ENCODE data around the gene OR51B4. TPM values are rescaled to one million over a fixed set of nuclear protein-coding genes. Genes with fewer than 3 reads are reported as not detected.
A peak's percentile ranks its signal among the peaks of the same experiment; 100 is the strongest.

OR51B4 gene
- total and polyA plus RNA-seq, 9 of the 15 experiments (the other 6 are each of a cell fraction or from before 2014, with no cell fraction given), result 17.1 to 64.6 (median 39.9) TPM

DNA sequence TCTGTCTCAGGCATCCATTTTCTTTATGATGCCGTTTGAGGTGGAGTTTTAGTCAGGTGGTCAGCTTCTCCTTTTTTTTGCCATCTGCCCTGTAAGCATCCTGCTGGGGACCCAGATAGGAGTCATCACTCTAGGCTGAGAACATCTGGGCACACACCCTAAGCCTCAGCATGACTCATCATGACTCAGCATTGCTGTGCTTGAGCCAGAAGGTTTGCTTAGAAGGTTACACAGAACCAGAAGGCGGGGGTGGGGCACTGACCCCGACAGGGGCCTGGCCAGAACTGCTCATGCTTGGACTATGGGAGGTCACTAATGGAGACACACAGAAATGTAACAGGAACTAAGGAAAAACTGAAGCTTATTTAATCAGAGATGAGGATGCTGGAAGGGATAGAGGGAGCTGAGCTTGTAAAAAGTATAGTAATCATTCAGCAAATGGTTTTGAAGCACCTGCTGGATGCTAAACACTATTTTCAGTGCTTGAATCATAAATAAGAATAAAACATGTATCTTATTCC lies 21.1 kb downstream of the OR51B4 start (continued):
- TF ChIP-seq DNMT1 (IDR thresholded peaks at IDR 0.05) (no peak), ZNF707 (CRISPR knock-in tag; conservative IDR thresholded peaks at IDR 0.05) (0 out of 2 replicates have a peak, but pooled peaks have one; percentile 21), POLR2A (conservative IDR thresholded peaks at IDR 0.05) (peak; percentile 44; the same call in 1 of the 2 replicates), ZNF354B (CRISPR knock-in tag; IDR thresholded peaks at IDR 0.05) (0 out of 2 replicates have a peak, but pooled peaks have one; percentile 19), MAFK (IDR thresholded peaks at IDR 0.05; ENCODE audit: low read length) (peak; percentile 99), GTF2E2 (tag; IDR thresholded peaks at IDR 0.05) (no peak), NBN (IDR thresholded peaks at IDR 0.05; ENCODE audit: low read depth) (peak; percentile 98), NFE2 (IDR thresholded peaks at IDR 0.05; ENCODE audit: low read depth) (peak; percentile 99), PTRF (tag; IDR thresholded peaks at IDR 0.05) (no peak), POU5F1 (IDR thresholded peaks at IDR 0.05; ENCODE audit: borderline replicate concordance, low read depth, low read length, partially characterized antibody) (no peak), FOXJ2 (tag; IDR thresholded peaks at IDR 0.05) (peak; percentile 85), HMGN3 (IDR thresholded peaks at IDR 0.05; ENCODE audit: borderline replicate concordance, extremely low read depth, insufficient read length, low read depth, low read length) (peak; percentile 93), EP300 (IDR thresholded peaks at IDR 0.05; ENCODE audit: low read length) (peak; percentile 99), BMI1 (IDR thresholded peaks at IDR 0.05; ENCODE audit: low read length) (no peak), DACH1 (IDR thresholded peaks at IDR 0.05; ENCODE audit: partially characterized antibody) (peak; percentile 82), ZNF197 (CRISPR knock-in tag; IDR thresholded peaks at IDR 0.05; ENCODE audit: low read depth) (peak; percentile 89), CSDE1 (IDR thresholded peaks at IDR 0.05) (no peak), C11orf30 (IDR thresholded peaks at IDR 0.05; ENCODE audit: low read depth) (peak; percentile 100), ZBTB1 (CRISPR knock-in tag; IDR thresholded peaks at IDR 0.05; ENCODE audit: borderline replicate concordance, low read depth) (no peak), ZNF274 (IDR thresholded peaks at IDR 0.05; ENCODE audit: borderline replicate concordance, low read depth, low read length) (peak; percentile 85; the same call in 1 of the 2 replicates), PTBP1 (IDR thresholded peaks at IDR 0.05; ENCODE audit: low read depth, low read length) (0 out of 2 replicates have a peak, but pooled peaks have one; percentile 58), SMARCB1 (IDR thresholded peaks at IDR 0.05; ENCODE audit: insufficient read length, low read depth) (no peak), MYNN (IDR thresholded peaks at IDR 0.05) (peak; percentile 96), MYNN (CRISPR knock-in tag; IDR thresholded peaks at IDR 0.05) (no peak), JUND (IDR thresholded peaks at IDR 0.05; ENCODE audit: borderline replicate concordance, low read depth, low read length) (peak; percentile 100), JUND (tag; IDR thresholded peaks at IDR 0.05; ENCODE audit: borderline replicate concordance, low read depth, low read length) (peak; percentile 100), ATF7 (IDR thresholded peaks at IDR 0.05) (peak; percentile 96), PHF21A (IDR thresholded peaks at IDR 0.05; ENCODE audit: borderline replicate concordance, low read depth) (no peak)
- TF ChIP-seq, protein P1, sequence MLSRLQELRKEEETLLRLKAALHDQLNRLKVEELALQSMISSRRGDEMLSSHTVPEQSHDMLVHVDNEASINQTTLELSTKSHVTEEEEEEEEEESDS (CRISPR knock-in tag; IDR thresholded peaks at IDR 0.05), result no peak
- TF ChIP-seq, protein P2, sequence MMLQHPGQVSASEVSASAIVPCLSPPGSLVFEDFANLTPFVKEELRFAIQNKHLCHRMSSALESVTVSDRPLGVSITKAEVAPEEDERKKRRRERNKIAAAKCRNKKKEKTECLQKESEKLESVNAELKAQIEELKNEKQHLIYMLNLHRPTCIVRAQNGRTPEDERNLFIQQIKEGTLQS (IDR thresholded peaks at IDR 0.05), result peak; percentile 100
- TF ChIP-seq, protein P2 (CRISPR knock-in tag; conservative IDR thresholded peaks at IDR 0.05), result peak; percentile 100
- TF ChIP-seq, protein P3, sequence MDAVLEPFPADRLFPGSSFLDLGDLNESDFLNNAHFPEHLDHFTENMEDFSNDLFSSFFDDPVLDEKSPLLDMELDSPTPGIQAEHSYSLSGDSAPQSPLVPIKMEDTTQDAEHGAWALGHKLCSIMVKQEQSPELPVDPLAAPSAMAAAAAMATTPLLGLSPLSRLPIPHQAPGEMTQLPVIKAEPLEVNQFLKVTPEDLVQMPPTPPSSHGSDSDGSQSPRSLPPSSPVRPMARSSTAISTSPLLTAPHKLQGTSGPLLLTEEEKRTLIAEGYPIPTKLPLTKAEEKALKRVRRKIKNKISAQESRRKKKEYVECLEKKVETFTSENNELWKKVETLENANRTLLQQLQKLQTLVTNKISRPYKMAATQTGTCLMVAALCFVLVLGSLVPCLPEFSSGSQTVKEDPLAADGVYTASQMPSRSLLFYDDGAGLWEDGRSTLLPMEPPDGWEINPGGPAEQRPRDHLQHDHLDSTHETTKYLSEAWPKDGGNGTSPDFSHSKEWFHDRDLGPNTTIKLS (IDR thresholded peaks at IDR 0.05; ENCODE audit: borderline replicate concordance, low read depth), result peak; percentile 39; the same call in 1 of the 2 replicates
